HL-60 (cell line): ENCODE results near the gene PTBP1.
A peak's percentile ranks its signal among the peaks of the same experiment; 100 is the strongest.

Experiments
- CTCF ChIP-seq: IDR thresholded peaks from one replicate; pipeline ENCODE4 v1.5.1; 2011; ENCODE audit warnings: low read length, control low read depth, inconsistent platforms; ENCODE audit not compliant: insufficient read depth
- GABPA ChIP-seq: IDR thresholded peaks from 2 replicates; pipeline ENCODE4 v1.6.1; 2012; ENCODE audit warnings: low read depth
- POLR2AphosphoS5 ChIP-seq: IDR thresholded peaks from 2 replicates; pipeline ENCODE4 v1.6.1; 2012; ENCODE audit warnings: low read depth
- REST ChIP-seq: IDR thresholded peaks from 2 replicates; pipeline ENCODE4 v1.6.1; 2012; ENCODE audit warnings: low read depth; ENCODE audit not compliant: insufficient replicate concordance

- TF ChIP-seq CTCF = no peak
- TF ChIP-seq POLR2AphosphoS5 = peak; percentile 20; the same call in 1 of the 2 replicates
- no peak for TF ChIP-seq GABPA
- no peak for TF ChIP-seq REST
Observed at GRCh38 chr19:858284-858683, 61.0 kb downstream of the PTBP1 start.
